ENCODE measurements around the gene CLSTN2.

CLSTN2 gene

GRCh38 chr3:140494970-140495369, 560.0 kb downstream of the CLSTN2 start (continued):
- TF ChIP-seq ZNF560 (tag by site-specific recombination; IDR thresholded peaks at IDR 0.05; ENCODE audit: borderline replicate concordance) (no peak), ZNF624 (tag by site-specific recombination; IDR thresholded peaks at IDR 0.05) (no peak), ZNF514 (tag by site-specific recombination; IDR thresholded peaks at IDR 0.05) (no peak)

DNA sequence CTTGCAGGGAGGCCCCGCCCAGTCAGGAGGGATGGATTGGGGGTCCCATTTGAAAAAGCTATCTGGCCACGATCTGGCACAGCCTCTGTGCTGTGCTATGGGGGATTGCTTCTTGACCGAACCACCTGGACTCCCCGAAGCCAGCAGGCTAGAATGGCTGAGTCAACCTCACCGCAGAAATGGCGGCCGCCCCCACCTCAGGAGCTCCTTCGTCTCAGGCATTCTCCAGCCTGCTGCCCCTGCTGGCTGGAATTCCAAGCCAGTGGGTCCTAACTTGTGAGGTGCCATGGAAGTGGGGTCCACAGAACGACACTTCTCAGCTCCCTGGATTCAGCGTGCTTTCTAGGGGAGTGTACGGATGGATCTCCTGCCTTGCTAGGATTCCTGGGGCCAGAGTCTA, 562.3 kb downstream of the CLSTN2 start:
- H3K9me3 ChIP-seq (ENCODE audit: control insufficient read depth, insufficient read depth, low read depth, low read length): no peaks in the 10 kb centered on the region
- POLR2A ChIA-PET: no interaction called here
- CTCF ChIA-PET: no interaction called here
- TF ChIP-seq ZNF133 (tag by site-specific recombination; IDR thresholded peaks at IDR 0.05) (no peak), ZNF146 (tag by site-specific recombination; IDR thresholded peaks at IDR 0.05) (no peak), PRDM1 (tag by site-specific recombination; IDR thresholded peaks at IDR 0.05) (no peak), MEIS1 (CRISPR knock-in tag; IDR thresholded peaks at IDR 0.05; ENCODE audit: borderline replicate concordance) (no peak), ZNF561 (tag by site-specific recombination; IDR thresholded peaks at IDR 0.05; ENCODE audit: borderline replicate concordance) (no peak), MZF1 (tag by site-specific recombination; IDR thresholded peaks at IDR 0.05; ENCODE audit: borderline replicate concordance) (no peak), ZNF707 (tag by site-specific recombination; IDR thresholded peaks at IDR 0.05) (no peak), ZNF621 (tag by site-specific recombination; IDR thresholded peaks at IDR 0.05) (no peak), ZNF366 (tag by site-specific recombination; conservative IDR thresholded peaks at IDR 0.05) (no peak), ZNF202 (tag by site-specific recombination; IDR thresholded peaks at IDR 0.05; ENCODE audit: borderline replicate concordance) (no peak), EGR2 (tag by site-specific recombination; IDR thresholded peaks at IDR 0.05; ENCODE audit: low read depth) (no peak), ZNF626 (tag by site-specific recombination; IDR thresholded peaks at IDR 0.05) (no peak), CTCF (tag by site-specific recombination; IDR thresholded peaks at IDR 0.05) (no peak)
- TF ChIP-seq, protein P1, sequence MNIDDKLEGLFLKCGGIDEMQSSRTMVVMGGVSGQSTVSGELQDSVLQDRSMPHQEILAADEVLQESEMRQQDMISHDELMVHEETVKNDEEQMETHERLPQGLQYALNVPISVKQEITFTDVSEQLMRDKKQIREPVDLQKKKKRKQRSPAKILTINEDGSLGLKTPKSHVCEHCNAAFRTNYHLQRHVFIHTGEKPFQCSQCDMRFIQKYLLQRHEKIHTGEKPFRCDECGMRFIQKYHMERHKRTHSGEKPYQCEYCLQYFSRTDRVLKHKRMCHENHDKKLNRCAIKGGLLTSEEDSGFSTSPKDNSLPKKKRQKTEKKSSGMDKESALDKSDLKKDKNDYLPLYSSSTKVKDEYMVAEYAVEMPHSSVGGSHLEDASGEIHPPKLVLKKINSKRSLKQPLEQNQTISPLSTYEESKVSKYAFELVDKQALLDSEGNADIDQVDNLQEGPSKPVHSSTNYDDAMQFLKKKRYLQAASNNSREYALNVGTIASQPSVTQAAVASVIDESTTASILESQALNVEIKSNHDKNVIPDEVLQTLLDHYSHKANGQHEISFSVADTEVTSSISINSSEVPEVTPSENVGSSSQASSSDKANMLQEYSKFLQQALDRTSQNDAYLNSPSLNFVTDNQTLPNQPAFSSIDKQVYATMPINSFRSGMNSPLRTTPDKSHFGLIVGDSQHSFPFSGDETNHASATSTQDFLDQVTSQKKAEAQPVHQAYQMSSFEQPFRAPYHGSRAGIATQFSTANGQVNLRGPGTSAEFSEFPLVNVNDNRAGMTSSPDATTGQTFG (tag by site-specific recombination; IDR thresholded peaks at IDR 0.05; ENCODE audit: borderline replicate concordance): no peak
- TF ChIP-seq, protein P2, sequence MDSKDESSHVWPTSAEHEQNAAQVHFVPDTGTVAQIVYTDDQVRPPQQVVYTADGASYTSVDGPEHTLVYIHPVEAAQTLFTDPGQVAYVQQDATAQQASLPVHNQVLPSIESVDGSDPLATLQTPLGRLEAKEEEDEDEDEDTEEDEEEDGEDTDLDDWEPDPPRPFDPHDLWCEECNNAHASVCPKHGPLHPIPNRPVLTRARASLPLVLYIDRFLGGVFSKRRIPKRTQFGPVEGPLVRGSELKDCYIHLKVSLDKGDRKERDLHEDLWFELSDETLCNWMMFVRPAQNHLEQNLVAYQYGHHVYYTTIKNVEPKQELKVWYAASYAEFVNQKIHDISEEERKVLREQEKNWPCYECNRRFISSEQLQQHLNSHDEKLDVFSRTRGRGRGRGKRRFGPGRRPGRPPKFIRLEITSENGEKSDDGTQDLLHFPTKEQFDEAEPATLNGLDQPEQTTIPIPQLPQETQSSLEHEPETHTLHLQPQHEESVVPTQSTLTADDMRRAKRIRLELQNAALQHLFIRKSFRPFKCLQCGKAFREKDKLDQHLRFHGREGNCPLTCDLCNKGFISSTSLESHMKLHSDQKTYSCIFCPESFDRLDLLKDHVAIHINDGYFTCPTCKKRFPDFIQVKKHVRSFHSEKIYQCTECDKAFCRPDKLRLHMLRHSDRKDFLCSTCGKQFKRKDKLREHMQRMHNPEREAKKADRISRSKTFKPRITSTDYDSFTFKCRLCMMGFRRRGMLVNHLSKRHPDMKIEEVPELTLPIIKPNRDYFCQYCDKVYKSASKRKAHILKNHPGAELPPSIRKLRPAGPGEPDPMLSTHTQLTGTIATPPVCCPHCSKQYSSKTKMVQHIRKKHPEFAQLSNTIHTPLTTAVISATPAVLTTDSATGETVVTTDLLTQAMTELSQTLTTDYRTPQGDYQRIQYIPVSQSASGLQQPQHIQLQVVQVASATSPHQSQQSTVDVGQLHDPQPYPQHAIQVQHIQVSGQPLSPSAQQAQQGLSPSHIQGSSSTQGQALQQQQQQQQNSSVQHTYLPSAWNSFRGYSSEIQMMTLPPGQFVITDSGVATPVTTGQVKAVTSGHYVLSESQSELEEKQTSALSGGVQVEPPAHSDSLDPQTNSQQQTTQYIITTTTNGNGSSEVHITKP (tag by site-specific recombination; IDR thresholded peaks at IDR 0.05): no peak
- no peaks in the 10 kb centered on the region for H3K4me1 ChIP-seq (ENCODE audit: control insufficient read depth, insufficient read depth, low read length)
- H3K4me3 ChIP-seq (ENCODE audit: low read depth, low read length): no peak overlapping the region
- no peak overlapping the region for H3K27ac ChIP-seq (ENCODE audit: extremely low read depth, low read depth, low read length)
- no peaks in the 10 kb centered on the region for H3K36me3 ChIP-seq (ENCODE audit: control insufficient read depth in 2 of 2, insufficient read depth in 1 of 2, low read length in 2 of 2)

All from HEK293 (cell line).